Measurements from ENCODE around the gene ADARB2.

The ADARB2 gene

GRCh38 chr10:1732564-1732996 lies 4.7 kb downstream of the ADARB2 start:
- DNase-seq (ENCODE audit: extremely low spot score), result no peak
- ChIA-PET CTCF (interaction anchor here (1.3 kb wide), 1 partner anchor 11 kb away, joined by 3 read pairs; no protein-coding TSS in a partner anchor), POLR2A (no interaction called here)
- TF ChIP-seq CTCF (IDR thresholded peaks at IDR 0.05; ENCODE audit: control extremely low read depth, extremely low read depth, low read depth, missing control alignments), result no peak

- TF ChIP-seq CTCF (IDR thresholded peaks at IDR 0.05; ENCODE audit: control extremely low read depth, extremely low read depth, low read depth, missing control alignments), result peak; percentile 19
- ChIA-PET CTCF (interaction anchor here (0.9 kb wide), 1 partner anchor 12 kb away, joined by 3 read pairs; no protein-coding TSS in a partner anchor), POLR2A (no interaction called here)
- no peak for DNase-seq (ENCODE audit: extremely low spot score)
Observed at GRCh38 chr10:1731592-1731991, 5.7 kb downstream of the ADARB2 start.

DNA sequence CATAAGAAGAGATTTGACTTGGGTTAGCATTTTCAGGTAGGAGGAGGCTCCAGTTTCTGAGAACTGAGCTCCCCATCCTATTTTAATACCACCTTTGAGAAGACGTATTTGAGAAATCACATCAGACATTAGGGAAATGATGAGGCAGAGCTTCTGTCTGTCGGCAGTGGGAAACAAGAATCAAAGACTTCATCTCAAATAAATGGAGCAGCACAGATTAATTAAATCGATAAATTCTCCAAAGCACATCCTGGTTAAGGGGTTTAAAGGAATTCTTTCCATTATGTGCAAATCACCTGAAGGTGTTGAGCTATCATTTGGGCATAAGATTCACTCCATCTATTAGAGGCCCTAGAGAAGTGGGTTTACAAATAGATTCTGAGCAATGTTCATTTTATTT lies 7.6 kb downstream of the ADARB2 start:
- POLR2A ChIA-PET, result no interaction called here
- no peak for TF ChIP-seq CTCF (IDR thresholded peaks at IDR 0.05; ENCODE audit: control extremely low read depth, extremely low read depth, low read depth, missing control alignments)
- DNase-seq (ENCODE audit: extremely low spot score), result no peak
- CTCF ChIA-PET, result interaction anchor here (1.0 to 1.6 kb wide), 3 partner anchors 8 to 14 kb away, joined by 3 to 9 read pairs (median 6); no protein-coding TSS in a partner anchor

GRCh38 chr10:1726861-1727260 lies 10.5 kb downstream of the ADARB2 start:
- CTCF ChIA-PET, result interaction anchor here (1.1 to 1.3 kb wide), 2 partner anchors 14 to 16 kb away, joined by 3 to 4 read pairs; no protein-coding TSS in a partner anchor
- TF ChIP-seq CTCF (IDR thresholded peaks at IDR 0.05; ENCODE audit: control extremely low read depth, extremely low read depth, low read depth, missing control alignments), result no peak
- POLR2A ChIA-PET, result no interaction called here

DNA sequence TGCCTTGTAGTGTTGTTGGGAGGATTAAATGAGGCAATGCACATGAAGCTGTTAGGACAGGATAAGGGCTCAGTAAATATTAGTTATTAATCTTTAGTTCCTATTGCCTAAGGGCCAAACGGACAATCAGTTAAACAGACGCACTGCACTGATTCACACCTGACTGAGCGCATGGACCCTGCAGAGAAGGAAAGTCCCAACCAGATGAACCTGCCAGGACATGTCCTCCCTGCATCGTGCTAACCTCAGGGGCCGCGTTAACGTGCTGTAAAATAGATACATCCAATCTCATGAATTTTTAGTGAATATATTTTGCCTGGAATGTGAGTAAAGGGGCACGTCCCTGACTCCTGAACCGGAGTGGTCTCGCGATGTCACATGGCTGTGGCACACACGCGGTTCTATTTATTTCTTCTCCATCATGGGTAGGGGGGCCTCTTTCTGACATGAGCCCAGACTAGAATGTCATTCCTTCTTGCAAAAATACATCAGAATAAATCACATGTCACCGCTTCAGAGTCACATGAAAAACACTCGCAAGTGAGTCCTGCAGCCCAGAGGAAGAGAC lies 12.3 kb downstream of the ADARB2 start:
- DNase-seq (ENCODE audit: extremely low spot score), result no peak
- POLR2A ChIA-PET, result no interaction called here

More at GRCh38 chr10:1726861-1727260, 10.5 kb downstream of the ADARB2 start:
- DNase-seq (ENCODE audit: extremely low spot score), result no peak

GRCh38 chr10:1716839-1717238 lies 20.5 kb downstream of the ADARB2 start:
- CTCF ChIA-PET, result interaction anchor here (1.1 to 1.9 kb wide), 3 partner anchors 9 to 22 kb away, joined by 3 to 9 read pairs (median 4); no protein-coding TSS in a partner anchor
- POLR2A ChIA-PET, result no interaction called here
- no peak for TF ChIP-seq CTCF (IDR thresholded peaks at IDR 0.05; ENCODE audit: control extremely low read depth, extremely low read depth, low read depth, missing control alignments)
- no peak for DNase-seq (ENCODE audit: extremely low spot score)

More for the DNA sequence above, 12.3 kb downstream of the ADARB2 start:
- no peak for TF ChIP-seq CTCF (IDR thresholded peaks at IDR 0.05; ENCODE audit: control extremely low read depth, extremely low read depth, low read depth, missing control alignments)
- CTCF ChIA-PET, result interaction anchor here (1.0 kb wide), 1 partner anchor 8 kb away, joined by 4 read pairs; no protein-coding TSS in a partner anchor

Measured in GM10248 (cell line).